Ishikawa (cell line): ENCODE data around the gene AGPAT3.

Experiments used
- CEBPB ChIP-seq: IDR thresholded peaks from 2 replicates; pipeline ENCODE4 v1.6.1; 2012
- CREB1 ChIP-seq: IDR thresholded peaks from 2 replicates; pipeline ENCODE4 v1.6.1; 2012; ENCODE audit warnings: low read depth
- EP300 ChIP-seq: IDR thresholded peaks from 2 replicates; pipeline ENCODE4 v1.6.1; 2012; ENCODE audit warnings: borderline replicate concordance
- FOXM1 ChIP-seq: IDR thresholded peaks from 2 replicates; pipeline ENCODE4 v1.6.1; 2012; ENCODE audit warnings: low read depth, borderline replicate concordance
- NFIC ChIP-seq: IDR thresholded peaks from 2 replicates; pipeline ENCODE4 v1.6.1; 2012
- RAD21 ChIP-seq: IDR thresholded peaks from 2 replicates; pipeline ENCODE4 v1.6.1; 2012; ENCODE audit warnings: low read depth
- TAF1 ChIP-seq: IDR thresholded peaks from 2 replicates; pipeline ENCODE4 v1.6.1; 2012; ENCODE audit warnings: low read depth, mild to moderate bottlenecking
- TCF12 ChIP-seq: IDR thresholded peaks from 2 replicates; pipeline ENCODE4 v1.6.1; 2012; ENCODE audit warnings: low read depth
- TEAD4 ChIP-seq: IDR thresholded peaks from 2 replicates; pipeline ENCODE4 v1.6.1; 2012
- YY1 ChIP-seq: IDR thresholded peaks from 2 replicates; pipeline ENCODE4 v1.6.1; 2012; ENCODE audit warnings: low read depth
- ZBTB7A ChIP-seq: IDR thresholded peaks from 2 replicates; pipeline ENCODE4 v1.6.1; 2012; ENCODE audit warnings: low read depth
- TF ChIP-seq, protein P1 (sequence below): IDR thresholded peaks from 2 replicates; pipeline ENCODE4 v1.6.1; 2012; ENCODE audit warnings: low read depth, mild to moderate bottlenecking
- TF ChIP-seq, protein P2 (sequence below): IDR thresholded peaks from 2 replicates; pipeline ENCODE4 v1.6.1; 2012

DNA sequence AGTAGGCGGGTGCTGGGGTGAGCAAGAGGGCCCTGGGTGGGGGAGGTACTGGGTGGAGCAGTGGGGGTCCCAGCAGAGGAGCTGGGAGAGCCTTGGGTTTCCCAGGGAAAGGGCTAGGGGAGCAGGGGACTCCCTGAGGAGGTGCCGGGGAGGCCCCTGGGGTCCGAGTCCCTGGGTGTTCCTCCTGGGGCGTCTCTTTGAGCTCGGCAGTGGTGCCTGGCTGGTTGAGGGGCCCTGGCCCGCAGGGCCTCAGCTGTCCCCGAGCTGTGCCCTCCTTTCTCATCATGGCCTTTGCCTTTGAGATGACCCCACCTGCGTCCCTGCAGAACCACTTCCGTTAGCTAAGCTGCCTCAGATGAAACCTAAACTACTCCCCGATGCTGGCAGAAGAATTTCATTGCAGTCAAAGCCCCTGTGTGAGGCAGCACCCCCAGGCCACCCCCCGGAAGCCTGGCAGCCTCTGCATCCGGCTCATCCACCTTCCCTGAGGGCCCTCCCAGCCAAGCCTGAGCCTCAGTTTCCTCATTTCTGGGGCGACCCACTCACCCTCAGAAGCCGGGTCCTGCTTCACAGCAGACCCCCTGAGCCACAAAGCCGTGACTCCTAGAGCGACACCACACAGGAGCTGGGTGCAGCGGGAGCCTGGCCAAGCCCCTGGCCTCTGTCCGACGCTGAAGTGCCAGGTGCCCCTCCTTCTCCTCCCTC, 103.5 kb downstream of the AGPAT3 start:
- TF ChIP-seq YY1 (no peak), TAF1 (no peak), NFIC (no peak), CREB1 (no peak), CEBPB (no peak), ZBTB7A (no peak), TEAD4 (no peak), RAD21 (no peak), FOXM1 (no peak), EP300 (no peak), TCF12 (no peak)
- TF ChIP-seq, protein P1, sequence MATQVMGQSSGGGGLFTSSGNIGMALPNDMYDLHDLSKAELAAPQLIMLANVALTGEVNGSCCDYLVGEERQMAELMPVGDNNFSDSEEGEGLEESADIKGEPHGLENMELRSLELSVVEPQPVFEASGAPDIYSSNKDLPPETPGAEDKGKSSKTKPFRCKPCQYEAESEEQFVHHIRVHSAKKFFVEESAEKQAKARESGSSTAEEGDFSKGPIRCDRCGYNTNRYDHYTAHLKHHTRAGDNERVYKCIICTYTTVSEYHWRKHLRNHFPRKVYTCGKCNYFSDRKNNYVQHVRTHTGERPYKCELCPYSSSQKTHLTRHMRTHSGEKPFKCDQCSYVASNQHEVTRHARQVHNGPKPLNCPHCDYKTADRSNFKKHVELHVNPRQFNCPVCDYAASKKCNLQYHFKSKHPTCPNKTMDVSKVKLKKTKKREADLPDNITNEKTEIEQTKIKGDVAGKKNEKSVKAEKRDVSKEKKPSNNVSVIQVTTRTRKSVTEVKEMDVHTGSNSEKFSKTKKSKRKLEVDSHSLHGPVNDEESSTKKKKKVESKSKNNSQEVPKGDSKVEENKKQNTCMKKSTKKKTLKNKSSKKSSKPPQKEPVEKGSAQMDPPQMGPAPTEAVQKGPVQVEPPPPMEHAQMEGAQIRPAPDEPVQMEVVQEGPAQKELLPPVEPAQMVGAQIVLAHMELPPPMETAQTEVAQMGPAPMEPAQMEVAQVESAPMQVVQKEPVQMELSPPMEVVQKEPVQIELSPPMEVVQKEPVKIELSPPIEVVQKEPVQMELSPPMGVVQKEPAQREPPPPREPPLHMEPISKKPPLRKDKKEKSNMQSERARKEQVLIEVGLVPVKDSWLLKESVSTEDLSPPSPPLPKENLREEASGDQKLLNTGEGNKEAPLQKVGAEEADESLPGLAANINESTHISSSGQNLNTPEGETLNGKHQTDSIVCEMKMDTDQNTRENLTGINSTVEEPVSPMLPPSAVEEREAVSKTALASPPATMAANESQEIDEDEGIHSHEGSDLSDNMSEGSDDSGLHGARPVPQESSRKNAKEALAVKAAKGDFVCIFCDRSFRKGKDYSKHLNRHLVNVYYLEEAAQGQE, result no peak
- TF ChIP-seq, protein P2, sequence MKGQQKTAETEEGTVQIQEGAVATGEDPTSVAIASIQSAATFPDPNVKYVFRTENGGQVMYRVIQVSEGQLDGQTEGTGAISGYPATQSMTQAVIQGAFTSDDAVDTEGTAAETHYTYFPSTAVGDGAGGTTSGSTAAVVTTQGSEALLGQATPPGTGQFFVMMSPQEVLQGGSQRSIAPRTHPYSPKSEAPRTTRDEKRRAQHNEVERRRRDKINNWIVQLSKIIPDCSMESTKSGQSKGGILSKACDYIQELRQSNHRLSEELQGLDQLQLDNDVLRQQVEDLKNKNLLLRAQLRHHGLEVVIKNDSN, result no peak
